Body of pancreas (tissue), 4 donors: ENCODE data around the gene KRTAP10-2.

Source experiments
- POLR2A ChIP-seq, 3 donors: fragments of 450-650 bp; IDR thresholded peaks; one replicate each; pipeline ENCODE4 v1.6.1; 2016; ENCODE audit warnings: antibody characterized with exemption in 3 of 3, mild to moderate bottlenecking in 2 of 3
- TF ChIP-seq, protein P1 (sequence below), 7 experiments: fragments of 450-650 bp in 4 of 7; fragments of 200-600 bp in 3 of 7; sonication (generic) in 3 of 7; IDR thresholded peaks; one replicate each; pipeline ENCODE4 v1.5.1; 2016 to 2019; ENCODE audit warnings: antibody characterized with exemption in 7 of 7

DNA sequence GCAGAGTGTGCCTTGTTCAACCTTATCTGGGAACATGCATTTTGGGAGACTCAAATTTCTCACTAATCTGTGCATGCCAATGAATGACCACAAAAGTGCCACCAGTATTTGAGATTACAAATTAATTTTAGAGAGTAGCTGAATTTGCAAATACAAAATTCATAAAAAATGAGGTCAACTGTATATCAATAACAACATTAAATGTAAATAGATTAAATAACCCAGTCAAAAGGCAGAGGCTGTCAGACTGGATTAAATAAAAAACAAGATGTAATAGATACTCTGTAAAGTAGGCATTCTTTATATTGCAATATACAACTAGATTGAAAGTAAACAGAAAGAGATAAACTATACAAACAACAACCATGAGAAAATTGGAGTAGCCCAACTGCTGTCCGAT is 12.8 kb upstream of the KRTAP10-2 start:
- no peak for TF ChIP-seq POLR2A (IDR thresholded peaks at IDR 0.05)
- TF ChIP-seq, protein P1, sequence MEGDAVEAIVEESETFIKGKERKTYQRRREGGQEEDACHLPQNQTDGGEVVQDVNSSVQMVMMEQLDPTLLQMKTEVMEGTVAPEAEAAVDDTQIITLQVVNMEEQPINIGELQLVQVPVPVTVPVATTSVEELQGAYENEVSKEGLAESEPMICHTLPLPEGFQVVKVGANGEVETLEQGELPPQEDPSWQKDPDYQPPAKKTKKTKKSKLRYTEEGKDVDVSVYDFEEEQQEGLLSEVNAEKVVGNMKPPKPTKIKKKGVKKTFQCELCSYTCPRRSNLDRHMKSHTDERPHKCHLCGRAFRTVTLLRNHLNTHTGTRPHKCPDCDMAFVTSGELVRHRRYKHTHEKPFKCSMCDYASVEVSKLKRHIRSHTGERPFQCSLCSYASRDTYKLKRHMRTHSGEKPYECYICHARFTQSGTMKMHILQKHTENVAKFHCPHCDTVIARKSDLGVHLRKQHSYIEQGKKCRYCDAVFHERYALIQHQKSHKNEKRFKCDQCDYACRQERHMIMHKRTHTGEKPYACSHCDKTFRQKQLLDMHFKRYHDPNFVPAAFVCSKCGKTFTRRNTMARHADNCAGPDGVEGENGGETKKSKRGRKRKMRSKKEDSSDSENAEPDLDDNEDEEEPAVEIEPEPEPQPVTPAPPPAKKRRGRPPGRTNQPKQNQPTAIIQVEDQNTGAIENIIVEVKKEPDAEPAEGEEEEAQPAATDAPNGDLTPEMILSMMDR (IDR thresholded peaks at IDR 0.05), result no peak
